ENCODE measurements around the gene JMJD6.

JMJD6 gene

DNA sequence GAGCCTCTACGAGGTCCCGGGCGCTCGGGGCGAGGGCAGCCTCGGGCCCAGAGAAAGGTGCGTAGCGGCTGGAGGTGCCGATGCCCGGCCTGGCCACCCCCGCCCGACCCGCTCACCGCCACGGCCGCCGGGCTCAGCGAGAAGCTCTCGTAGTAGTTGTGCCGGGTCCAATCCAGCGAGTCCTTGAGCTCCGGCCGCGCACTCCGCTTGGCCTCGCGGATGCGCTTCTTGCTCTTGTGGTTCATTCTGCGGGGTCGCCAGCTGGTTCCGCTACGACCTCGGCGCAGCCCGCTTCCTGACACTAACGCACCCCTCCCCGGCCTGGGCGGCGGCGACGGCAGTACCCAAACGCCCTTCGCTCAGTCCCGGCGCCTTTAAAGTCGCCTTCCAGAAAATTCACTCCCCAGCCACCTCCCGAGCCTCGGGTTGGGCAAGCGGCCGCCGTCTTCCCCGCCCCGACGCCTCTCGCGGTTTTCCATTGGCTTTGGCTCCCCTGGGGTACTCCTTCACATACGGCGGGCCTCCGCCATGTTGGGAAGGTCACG lies at the start of gene JMJD6:
TSS of gene JMJD6 (minus strand) at position 376 of the 545 bp plus-strand sequence. CDS start at position 245, 131 bp downstream.
- peak; percentile 92 for ATAC-seq
- no peak for TF ChIP-seq SNAI2 (CRISPR knock-in tag; IDR thresholded peaks at IDR 0.05)
- TF ChIP-seq, protein P1, sequence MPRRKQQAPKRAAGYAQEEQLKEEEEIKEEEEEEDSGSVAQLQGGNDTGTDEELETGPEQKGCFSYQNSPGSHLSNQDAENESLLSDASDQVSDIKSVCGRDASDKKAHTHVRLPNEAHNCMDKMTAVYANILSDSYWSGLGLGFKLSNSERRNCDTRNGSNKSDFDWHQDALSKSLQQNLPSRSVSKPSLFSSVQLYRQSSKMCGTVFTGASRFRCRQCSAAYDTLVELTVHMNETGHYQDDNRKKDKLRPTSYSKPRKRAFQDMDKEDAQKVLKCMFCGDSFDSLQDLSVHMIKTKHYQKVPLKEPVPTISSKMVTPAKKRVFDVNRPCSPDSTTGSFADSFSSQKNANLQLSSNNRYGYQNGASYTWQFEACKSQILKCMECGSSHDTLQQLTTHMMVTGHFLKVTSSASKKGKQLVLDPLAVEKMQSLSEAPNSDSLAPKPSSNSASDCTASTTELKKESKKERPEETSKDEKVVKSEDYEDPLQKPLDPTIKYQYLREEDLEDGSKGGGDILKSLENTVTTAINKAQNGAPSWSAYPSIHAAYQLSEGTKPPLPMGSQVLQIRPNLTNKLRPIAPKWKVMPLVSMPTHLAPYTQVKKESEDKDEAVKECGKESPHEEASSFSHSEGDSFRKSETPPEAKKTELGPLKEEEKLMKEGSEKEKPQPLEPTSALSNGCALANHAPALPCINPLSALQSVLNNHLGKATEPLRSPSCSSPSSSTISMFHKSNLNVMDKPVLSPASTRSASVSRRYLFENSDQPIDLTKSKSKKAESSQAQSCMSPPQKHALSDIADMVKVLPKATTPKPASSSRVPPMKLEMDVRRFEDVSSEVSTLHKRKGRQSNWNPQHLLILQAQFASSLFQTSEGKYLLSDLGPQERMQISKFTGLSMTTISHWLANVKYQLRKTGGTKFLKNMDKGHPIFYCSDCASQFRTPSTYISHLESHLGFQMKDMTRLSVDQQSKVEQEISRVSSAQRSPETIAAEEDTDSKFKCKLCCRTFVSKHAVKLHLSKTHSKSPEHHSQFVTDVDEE (CRISPR knock-in tag; IDR thresholded peaks at IDR 0.05) = peak; percentile 17; the same call in 1 of the 2 replicates
- TF ChIP-seq, protein P2, sequence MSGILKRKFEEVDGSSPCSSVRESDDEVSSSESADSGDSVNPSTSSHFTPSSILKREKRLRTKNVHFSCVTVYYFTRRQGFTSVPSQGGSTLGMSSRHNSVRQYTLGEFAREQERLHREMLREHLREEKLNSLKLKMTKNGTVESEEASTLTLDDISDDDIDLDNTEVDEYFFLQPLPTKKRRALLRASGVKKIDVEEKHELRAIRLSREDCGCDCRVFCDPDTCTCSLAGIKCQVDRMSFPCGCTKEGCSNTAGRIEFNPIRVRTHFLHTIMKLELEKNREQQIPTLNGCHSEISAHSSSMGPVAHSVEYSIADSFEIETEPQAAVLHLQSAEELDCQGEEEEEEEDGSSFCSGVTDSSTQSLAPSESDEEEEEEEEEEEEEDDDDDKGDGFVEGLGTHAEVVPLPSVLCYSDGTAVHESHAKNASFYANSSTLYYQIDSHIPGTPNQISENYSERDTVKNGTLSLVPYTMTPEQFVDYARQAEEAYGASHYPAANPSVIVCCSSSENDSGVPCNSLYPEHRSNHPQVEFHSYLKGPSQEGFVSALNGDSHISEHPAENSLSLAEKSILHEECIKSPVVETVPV (CRISPR knock-in tag; IDR thresholded peaks at IDR 0.05) = no peak

DNA sequence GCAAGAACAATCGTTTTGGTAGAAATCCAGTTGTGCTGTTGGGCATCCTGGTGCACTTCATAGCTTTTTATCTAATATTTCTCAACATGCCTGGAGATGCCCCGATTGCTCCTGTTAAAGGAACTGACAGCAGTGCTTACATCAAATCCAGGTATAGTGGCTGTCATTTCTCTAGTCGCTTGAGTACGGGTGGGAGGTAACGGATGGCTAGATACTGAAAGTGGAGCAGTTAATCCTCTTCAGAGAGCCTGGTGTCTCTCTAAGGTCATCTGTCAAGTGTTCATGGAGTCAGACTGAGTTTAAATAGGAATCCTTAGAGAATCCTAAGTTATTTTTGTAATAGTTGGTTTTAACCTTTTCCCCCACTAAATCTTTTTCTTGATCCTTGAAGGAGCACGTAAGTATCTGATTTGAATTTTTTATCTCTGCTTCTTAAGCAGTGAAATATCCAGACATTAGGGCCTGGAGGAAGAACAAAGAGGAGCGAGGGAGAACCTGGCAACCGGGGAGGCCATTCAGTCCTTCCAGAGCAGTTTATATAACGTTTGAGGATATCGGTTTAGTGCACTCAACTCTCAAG lies 48.7 kb upstream of the JMJD6 start:
- TF ChIP-seq ZC3H10 (CRISPR knock-in tag; IDR thresholded peaks at IDR 0.05) (no peak), ZNF8 (CRISPR knock-in tag; IDR thresholded peaks at IDR 0.05) (no peak), ESRRG (CRISPR knock-in tag; IDR thresholded peaks at IDR 0.05) (no peak), SNAI2 (CRISPR knock-in tag; IDR thresholded peaks at IDR 0.05) (no peak), RARB (CRISPR knock-in tag; IDR thresholded peaks at IDR 0.05) (no peak), ZFP30 (CRISPR knock-in tag; IDR thresholded peaks at IDR 0.05) (no peak), TCF4 (CRISPR knock-in tag; IDR thresholded peaks at IDR 0.05; ENCODE audit: borderline replicate concordance) (no peak), ARNTL (CRISPR knock-in tag; IDR thresholded peaks at IDR 0.05; ENCODE audit: borderline replicate concordance, low read depth) (no peak), GLIS3 (CRISPR knock-in tag; IDR thresholded peaks at IDR 0.05) (no peak), PATZ1 (CRISPR knock-in tag; IDR thresholded peaks at IDR 0.05; ENCODE audit: borderline replicate concordance) (no peak), BACH2 (CRISPR knock-in tag; IDR thresholded peaks at IDR 0.05; ENCODE audit: borderline replicate concordance) (no peak), ZFP3 (CRISPR knock-in tag; IDR thresholded peaks at IDR 0.05) (no peak), OSR1 (CRISPR knock-in tag; IDR thresholded peaks at IDR 0.05) (no peak), ZNF70 (CRISPR knock-in tag; IDR thresholded peaks at IDR 0.05) (no peak), PPARA (CRISPR knock-in tag; IDR thresholded peaks at IDR 0.05; ENCODE audit: borderline replicate concordance) (no peak), ZNF565 (CRISPR knock-in tag; conservative IDR thresholded peaks at IDR 0.05; ENCODE audit: low read depth) (no peak)
- TF ChIP-seq, protein P2 (CRISPR knock-in tag; IDR thresholded peaks at IDR 0.05) = no peak
- TF ChIP-seq, protein P1 (CRISPR knock-in tag; IDR thresholded peaks at IDR 0.05) = no peak
- ATAC-seq = no peak

Measured in SK-N-SH treated with all-trans-retinoic acid at 6 μM for 48 hours (cell line).